ENCODE results near the gene HS2ST1.

- TF ChIP-seq EZH2 (IDR thresholded peaks at IDR 0.05; ENCODE audit: borderline replicate concordance, control insufficient read depth, low read depth, low read length) (no peak), SMC3 (IDR thresholded peaks at IDR 0.05; ENCODE audit: borderline replicate concordance, low read length) (no peak), RCOR1 (conservative IDR thresholded peaks at IDR 0.05; ENCODE audit: low read depth, low read length) (no peak), ZBTB40 (IDR thresholded peaks at IDR 0.05; ENCODE audit: borderline replicate concordance) (no peak), BCLAF1 (IDR thresholded peaks at IDR 0.05) (no peak), SRF (IDR thresholded peaks at IDR 0.05; ENCODE audit: low read depth in 2 of 2, low read length in 2 of 2) (no peak), CHD2 (IDR thresholded peaks at IDR 0.05; ENCODE audit: borderline replicate concordance, low read depth, low read length) (no peak), SREBF2 (IDR thresholded peaks at IDR 0.05; ENCODE audit: low read length) (no peak), CEBPB (IDR thresholded peaks at IDR 0.05; ENCODE audit: borderline replicate concordance in 1 of 2, low read depth in 2 of 2, low read length in 2 of 2) (no peak), CTCF (IDR thresholded peaks at IDR 0.05 in 2 of 3, conservative IDR thresholded peaks at IDR 0.05 in 1 of 3; ENCODE audit: control insufficient read depth in 2 of 3, extremely low read depth in 1 of 3, insufficient read depth in 1 of 3, low read depth in 3 of 3, low read length in 3 of 3) (no peak), TCF12 (IDR thresholded peaks at IDR 0.05; ENCODE audit: low read depth, low read length) (no peak)
These were observed 227.1 kb downstream of the HS2ST1 start for GRCh38 chr1:87141556-87141955.
